GM18870 (cell line): ENCODE measurements around the gene BUD13.

Source experiments
- ATAC-seq: cut with Tn5 transposase; IDR thresholded peaks from one replicate; pipeline ENCODE4 v1.9.1; 2021; ENCODE audit warnings: moderate library complexity; ENCODE audit not compliant: unreplicated experiment

The BUD13 gene

DNA sequence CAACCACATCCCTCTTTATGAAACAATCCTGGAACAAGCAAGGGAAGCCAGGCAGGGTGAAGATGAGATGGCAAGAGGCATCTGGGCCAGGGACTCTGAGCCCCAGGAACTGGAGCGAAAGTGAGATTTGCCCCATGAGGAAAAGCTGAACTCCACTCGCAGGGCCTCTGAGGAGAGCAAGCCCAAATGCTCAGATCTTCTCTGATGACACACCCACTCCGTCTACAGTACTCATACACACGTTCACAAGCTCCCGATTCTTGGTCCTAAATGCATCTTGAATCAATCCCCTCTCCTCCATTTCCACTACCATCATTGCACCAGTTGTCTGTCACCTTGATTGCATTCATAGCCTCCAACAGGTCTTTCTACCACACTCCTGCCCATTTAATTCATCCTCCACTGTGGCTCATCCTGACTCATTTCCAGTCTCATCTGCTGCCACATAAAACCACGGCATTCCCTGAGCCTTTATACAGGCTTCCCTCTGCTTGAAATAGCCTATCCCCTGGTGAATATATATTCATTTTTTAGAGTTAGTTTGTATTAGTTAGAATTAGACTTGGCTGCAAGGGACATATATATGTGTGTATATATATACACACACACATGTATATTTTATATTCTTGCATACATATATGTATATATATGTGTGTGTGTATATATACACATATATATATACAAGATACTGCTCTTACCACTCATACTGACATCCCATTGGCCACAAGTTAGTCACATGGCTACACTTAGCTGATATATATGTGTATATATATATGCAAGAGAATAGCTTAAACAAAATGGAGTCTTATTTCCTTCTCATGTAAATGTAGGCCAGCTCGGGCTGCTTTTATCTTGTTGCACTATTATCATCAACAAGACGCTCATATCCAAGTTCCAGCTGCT is 20.3 kb upstream of the BUD13 start:
- no peak for ATAC-seq

DNA sequence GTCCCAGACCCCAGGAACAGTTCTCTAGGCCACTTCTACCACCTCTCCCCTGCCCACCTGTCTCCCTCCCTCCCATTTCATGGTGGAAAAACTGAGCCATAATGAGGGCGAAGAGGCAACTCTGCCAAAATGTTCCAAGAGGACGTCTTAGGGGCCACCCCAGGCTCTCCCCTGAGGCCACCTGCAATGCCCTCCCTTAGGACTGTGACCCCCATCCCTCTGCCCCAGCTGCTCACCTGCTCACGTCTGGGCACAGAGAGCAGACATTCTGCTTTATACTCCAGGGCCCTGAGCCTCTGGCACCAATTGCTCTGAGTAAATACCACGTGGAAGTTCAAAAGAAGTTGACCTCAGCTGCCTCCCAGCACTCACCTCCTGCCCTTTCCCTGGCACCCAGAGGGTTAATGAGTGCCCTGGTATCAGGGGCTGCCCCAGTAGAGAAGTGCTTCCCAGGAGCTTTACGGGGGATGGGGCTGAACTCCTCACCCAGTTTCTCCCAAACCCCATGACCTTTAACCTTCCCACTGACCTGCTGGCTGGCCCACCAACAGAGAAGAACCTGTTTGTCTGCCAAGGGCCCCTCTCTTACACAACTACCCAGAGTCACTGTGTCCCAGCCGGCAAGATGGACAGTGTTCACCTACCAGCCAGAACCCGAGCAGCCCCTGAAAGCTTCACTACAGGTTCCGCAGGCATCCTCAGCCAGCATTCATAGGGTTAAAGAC is 19.5 kb upstream of the BUD13 start:
- no peak for ATAC-seq

DNA sequence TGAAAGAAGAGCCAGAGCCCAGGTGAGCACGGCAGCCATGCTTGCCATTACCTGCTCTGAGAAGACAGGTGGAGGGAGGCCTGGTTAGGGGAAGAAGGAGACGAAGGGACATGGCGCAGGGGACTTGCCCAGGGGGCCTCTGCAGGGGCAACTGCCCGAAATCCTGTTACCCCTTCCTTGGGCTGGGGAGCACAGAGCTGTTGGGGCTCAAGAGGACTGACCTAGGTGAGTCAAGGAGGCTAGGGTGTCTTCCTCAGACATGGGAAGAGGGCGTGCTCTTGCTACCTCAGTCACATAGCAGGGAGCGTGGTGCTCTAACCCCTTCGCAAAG is 19.0 kb upstream of the BUD13 start, which contains the start of gene APOA5:
TSS of gene APOA5 (minus strand) at position 67 of the 331 bp plus-strand sequence. CDS start at position 48, 19 bp downstream.
- ATAC-seq = no peak

DNA sequence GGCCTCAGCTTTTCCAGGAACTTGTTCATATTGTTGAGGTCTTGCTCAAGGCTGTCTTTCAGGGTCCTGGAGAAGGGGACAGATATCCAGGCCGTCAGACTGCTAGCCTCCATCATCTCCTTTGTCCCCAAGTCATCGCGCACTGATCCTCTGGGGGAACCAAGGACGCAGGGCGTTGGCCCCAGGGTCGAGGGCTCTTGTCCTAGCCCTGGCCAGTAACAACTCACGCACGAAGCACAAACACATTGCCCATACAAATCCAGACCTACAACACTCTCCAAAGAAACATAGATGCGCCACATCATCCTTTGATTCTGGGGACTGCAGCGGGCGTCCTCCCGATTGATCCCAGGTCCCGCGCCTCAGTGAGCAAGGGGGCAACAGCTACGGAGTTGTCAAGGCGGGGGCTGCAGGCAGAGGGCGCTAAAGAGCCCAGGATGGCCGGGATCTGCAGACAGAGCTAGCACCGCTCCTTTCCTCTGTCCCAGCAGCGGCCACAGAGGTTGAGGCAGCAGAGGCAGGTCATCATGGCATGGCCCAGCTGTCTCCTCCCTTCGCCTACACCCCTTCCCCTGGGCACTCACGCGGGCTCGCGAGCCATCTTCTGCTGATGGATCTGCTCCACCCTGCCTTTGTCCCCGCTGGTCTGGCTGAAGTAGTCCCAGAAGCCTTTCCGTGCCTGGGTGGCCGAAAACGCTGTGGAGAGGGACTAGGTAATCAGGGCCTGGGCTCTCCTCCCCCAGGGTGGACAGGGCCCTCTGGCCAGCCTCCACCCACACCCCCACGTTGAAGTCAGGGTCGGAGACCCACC is 18.4 kb upstream of the BUD13 start:
- ATAC-seq = no peak

DNA sequence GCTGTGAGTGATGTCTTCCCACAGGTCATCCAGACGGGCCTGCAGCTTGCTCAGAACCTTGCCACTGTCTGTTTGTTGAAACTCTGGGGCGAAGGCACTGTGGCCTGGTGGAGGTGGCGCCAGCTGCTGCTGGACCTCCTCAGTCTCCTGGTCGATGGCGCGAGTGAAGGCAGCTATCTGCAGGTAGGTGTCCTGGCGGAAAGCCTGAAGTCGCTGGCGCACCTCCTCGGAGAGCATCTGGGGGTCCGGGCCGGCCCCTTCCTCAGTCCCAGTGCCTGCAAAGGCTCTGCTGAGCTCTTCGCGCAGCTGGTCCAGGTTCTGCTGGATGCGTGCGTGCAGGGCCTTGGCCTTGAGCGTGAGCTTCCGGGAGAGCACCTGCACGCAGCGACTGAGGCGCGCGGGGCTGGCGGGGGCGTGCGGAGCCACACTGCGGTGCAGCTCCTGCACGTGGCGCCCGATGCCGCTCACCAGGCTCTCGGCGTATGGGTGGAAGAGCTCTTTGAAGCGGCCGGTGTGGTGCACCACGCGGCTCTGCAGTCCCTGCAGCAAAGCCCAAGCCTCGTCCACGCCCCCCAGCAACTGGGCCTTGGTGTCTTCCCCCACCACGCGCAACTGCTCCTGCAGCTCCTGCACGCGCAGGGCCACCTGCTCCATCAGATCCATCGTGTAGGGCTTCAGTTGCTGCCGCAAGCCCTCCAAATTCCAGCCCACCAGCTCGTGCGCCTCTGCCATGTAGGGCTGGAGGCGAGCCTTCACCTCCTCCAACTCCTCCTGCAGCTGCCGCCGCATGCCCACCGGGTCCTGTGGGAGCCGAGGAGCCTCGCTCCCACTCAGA is 17.6 kb upstream of the BUD13 start:
- no peak for ATAC-seq

DNA sequence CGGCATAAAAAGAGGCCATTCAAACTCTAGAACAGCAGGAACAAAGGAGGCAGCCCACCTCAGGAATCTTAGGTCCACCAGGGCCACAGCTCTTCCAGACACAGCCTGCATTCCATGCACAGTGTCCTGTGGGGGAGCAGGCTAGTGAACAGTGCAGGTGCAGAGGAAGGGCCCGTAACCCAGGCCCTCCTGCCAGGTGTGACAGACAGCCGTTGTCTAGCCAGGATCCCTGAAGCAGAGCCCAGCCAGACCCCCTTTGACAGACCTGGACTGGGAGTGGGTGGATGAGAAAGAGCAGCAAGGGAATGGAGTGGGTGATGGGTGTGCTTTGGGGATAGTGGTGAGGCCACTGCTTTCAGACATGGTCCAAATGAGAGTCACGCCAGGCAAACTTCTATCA is 16.2 kb upstream of the BUD13 start:
- ATAC-seq = no peak

DNA sequence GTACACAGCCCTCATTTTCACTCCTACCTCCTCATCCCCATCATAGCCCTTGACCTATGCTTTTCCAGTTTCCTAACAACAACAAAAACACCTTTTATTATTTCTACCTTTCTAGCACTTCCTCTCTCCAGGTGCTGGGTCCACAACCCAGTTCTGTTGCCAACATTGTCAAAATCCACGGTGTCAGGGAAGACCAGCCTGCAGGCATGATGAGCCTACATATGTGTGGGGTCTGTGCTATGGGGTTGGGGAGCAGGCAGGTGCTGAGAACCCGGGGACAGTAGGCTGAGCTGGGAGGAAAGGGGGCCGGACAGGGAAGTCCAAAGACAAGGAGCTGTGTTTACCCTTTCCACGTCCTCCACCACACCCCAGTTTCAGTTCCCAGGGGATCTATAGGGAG is 15.7 kb upstream of the BUD13 start:
- no peak for ATAC-seq

DNA sequence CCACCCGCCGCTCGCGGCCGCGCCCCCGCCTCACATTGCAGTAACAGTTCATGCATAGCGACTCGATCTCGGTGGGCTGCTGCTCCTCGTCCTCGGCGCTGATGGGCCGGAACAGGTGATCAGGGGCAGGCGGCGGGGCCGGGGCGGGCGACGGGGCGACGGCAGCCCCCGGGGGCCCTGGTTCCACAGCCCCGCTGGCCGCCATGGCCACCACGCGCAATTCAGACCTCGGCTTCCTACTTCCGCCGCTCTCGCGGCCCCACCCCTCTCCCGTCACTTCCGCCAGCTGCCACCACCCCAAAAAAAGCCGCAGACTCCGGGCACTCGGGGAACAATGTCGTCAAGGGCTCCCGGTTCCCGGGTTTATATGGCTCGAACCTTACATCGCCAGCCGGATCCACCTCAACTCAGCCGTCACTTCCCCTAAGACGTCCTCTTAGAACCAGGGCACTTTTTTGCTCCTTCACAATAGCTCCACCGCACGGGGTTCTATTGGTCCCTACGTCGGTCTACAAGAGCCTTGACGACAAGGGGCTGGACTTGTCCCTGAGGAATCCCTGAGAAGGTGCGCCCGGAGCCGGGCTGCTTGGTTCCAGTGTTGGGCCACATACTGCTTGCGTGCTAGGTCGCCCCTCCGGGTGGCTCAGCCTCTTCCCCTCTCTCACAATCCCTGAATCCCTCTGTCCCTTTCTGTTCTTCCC is 15.1 kb upstream of the BUD13 start, which contains the start of gene ZPR1:
TSS of gene ZPR1 (minus strand) at position 238 of the 701 bp plus-strand sequence. CDS start at position 205, 33 bp downstream.
- ATAC-seq = no peak

DNA sequence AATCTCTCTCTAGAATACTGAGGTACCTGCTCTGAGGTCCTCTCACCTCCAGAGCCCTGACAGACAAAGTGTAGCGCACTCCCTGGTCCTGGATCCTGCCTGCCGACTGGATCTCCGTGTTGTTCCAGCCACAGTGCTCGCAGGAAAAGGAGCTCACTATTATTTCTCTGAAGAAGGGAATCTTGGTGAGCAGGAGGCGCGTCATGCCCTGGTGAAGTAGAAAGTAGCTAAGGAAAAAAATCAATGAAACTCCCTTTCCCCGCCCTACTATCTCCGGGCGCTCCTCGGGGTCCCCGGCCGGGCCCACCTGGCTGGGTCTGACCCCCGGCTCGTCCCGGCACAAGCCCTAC is 14.6 kb upstream of the BUD13 start:
- no peak for ATAC-seq

DNA sequence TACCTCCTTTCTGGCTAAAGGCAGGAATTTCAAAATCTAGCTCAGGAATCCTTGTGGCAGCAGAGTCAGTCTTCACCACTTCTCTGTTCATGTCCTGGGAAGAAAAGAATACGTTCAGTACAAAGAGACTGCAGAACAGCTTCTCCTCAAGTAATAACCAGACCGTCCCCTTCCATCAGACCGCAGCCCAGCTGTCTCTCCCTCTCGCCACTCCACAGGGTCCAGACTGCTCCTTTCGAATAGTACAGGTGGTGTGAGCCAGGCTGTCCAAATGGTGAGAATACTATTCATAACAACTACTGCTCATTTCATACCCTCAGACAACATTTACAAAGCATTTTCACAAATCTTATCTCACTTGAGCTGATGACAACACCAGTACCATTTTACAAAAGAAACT is 14.2 kb upstream of the BUD13 start:
- no peak for ATAC-seq

DNA sequence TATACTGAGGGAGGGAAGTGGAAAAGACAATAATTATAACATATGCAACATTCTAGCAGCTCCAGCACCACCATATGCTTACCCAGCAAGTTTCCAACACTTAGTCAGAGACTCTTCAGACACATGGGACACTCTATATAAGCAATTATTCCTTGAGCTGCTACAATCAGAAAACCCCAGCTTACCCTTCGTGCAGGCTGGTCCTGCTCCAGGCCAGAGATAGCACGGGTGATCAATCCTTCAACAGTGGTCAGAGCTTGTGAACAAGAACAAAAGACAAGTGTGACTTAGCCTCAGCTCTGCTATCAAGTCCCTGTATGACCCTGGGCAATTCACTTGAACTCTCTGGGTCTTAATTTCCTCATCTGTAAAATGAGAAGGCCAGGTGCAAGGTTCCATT is 13.5 kb upstream of the BUD13 start:
- ATAC-seq = no peak

DNA sequence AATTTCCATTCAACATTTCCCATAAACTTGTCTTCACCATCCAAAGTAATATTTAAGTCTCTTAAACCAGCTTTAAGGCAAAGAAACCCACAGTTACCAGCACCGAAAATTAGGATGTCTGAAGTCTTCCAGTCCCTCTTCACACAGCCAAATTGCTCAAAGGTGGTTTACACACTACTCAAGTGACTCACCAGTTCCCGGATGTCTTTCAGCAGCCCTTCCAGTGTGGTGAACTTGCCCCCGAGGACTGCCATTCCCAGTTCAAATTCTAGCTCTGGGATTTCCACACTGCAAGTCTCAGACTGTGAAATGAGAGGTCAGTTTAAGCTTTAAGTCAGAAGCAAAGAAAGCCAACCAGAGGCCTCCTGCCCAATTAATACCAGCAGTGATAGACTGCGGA is 9.9 kb upstream of the BUD13 start:
- no peak for ATAC-seq

DNA sequence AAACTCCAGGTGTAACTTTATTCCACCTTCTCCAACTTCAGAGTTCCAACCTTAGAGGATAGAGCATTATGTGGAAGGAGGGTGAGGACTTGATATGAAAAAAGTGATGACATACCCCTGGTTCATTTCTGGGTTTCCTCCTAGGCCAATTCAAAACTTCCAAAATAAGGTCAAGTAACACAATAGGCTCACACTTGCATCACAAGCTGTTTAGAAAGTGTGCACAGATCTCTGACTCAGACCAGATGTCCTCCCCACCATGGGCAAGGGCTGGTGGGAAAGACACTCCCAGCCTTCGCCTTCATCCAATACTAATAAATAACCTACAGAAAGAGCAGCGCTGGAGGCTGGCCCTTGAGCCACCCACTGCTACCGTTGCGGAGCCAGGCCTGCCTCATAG is 5.8 kb upstream of the BUD13 start:
- ATAC-seq = no peak

DNA sequence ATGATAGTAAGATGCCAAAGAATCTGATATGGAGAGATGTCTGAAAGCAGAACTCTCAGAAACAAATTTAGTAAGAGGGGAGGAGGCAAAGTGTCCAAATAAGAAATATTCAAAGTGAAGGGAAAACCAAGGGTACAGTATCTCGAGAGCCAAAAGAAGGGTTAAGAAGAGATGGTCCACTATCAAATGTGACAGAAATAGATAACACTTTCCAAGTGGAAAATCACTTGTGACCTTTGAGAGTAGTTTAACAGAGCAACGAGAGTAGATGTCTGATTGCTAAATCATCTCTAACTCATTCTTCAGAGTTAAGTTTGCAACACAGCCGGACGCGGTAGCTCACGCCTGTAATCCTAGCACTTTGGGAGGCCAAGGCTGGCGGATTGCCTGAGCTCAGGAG is 4.3 kb upstream of the BUD13 start:
- ATAC-seq = no peak

DNA sequence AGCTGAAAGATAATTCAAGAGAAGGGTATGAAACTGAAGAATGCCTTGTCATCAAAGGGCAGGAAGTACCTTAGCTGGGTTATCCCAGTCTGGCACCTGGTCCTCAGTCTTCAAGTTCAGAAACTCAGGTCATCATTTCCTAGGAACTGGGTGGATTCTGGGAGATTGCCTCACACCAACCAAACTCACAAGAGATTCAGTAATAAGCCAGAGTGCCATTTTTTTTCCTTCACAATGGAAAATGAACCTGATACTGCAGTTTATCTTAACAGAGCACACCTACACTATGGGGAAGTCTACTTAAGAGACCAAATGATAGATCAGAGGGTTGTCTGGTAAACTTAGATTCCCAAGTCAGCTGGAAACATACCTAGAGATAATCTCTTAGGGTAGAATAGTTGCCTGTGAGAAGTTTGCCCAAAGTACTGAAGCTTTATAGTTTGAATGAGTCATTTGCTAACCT is 3.8 kb upstream of the BUD13 start:
- ATAC-seq = no peak

DNA sequence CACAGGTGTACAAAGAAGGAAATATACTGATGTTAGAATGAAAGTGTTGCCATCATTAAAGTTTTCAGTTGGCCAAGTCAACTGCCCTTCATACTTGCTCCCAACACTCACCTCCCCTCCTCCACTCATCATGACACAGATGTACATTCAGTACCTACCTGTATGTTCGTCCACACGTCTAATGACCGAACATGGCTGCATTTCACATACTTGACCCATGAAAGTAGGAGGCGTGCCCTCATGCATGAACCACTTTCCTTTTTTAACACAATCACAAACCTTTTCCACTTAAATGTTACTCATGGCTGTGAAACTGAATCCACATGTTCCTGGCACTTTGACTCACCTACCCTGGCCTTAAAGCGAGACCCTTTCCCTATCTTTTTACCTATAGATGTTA is 3.2 kb upstream of the BUD13 start:
- no peak for ATAC-seq

DNA sequence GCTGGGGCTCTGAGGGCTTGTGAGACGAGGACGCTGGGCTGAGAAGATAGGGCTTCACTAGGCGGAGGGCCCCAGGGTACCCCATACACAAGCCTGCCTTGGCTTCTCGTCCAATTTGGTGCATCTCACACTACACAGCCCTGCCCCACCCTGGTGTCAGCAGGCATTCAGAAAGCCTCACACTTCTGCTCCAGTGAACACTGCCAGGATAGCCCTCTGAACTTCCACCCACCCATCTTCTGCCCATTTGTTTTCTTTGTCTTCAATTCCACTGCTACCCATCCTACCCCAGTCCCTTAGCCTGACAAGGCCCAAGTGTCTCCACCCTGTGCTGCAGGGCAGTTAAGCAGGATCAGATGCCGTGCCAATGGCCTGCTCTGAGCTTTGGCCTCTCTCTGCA is 1.9 kb upstream of the BUD13 start:
- no peak for ATAC-seq

DNA sequence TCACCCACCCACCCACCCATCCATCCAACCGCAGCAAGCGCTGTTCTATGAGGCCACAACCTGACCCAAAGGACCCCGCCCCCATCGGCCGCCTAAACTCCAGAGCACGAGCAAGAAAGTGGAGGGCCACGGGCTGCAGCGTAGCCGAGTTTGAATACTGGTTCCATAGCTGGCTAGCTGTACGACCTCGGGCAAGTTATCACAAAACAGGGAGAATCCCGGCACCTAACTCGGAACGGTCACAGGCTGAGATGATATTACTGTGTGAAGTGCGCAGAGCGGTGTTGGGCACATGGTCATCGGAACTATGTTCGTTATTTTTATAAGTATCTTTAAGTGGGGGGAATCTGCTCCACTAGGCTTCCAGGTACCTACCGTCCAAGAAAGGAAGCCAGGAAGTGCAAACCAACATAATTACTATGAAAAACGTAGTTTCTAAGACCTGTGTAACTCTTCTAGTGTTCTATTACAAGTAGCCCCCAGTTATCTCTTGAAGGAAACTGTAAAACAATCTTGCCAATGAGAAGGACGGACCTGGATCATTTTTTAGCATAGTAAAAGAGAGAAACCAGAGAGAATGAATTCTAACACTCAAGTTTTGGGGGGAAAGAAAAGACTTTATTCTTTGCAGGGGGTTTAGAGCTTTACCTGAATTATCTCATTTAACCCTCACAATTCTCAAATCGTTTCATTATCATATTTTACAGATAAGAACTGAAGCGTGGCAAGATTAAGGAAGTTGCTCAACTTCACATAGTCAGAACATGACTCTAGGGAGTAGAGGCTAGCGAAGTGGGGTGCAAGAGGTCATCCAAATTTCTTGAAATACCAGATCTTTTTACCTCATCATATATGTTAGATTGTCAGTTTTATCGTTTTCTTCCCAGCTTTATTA is 663 bp upstream of the BUD13 start:
- ATAC-seq = peak; percentile 33

DNA sequence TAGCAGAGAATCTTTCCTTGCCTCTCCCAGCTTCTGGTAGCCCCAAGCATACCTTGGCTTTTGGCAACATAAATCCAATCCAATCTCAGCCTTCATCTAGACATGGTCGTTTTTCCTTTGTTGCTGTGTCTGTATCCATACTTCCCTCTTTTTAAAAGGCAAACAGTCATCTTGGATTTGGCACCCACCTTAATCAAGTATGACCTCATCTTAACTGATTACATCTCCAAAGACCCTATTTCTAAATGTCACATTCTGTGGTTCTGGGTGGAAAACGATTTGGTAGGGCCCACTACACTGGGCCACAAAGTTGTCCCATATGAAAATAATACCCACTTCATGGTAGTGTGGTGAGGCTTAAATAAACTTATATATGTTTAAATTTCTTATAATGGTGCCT is 852 bp downstream of the BUD13 start:
- ATAC-seq = no peak
